ENCODE data around the gene DLK1. TPM values are rescaled to one million over a fixed set of nuclear protein-coding genes. Genes with fewer than 3 reads are reported as not detected.
A peak's percentile ranks its signal among the peaks of the same experiment; 100 is the strongest.

Gene DLK1
- total and polyA plus RNA-seq, 2 of the 13 experiments (the other 11 are each of a cell fraction or from before 2014, with no cell fraction given): 95.5 to 312 TPM

- TF ChIP-seq HMGXB4 (CRISPR knock-in tag; IDR thresholded peaks at IDR 0.05; ENCODE audit: borderline replicate concordance in 1 of 2, low read depth in 1 of 2) (no peak), LBX2 (CRISPR knock-in tag; IDR thresholded peaks at IDR 0.05; ENCODE audit: borderline replicate concordance) (no peak)
Observed at GRCh38 chr14:100772607-100773165, 46.0 kb downstream of the DLK1 start (continued).

GRCh38 chr14:100773331-100774163 is 46.9 kb downstream of the DLK1 start:
- Histone ChIP-seq H3K36me3 (replicated peaks in 1 of 2; ENCODE audit: control insufficient read depth in 1 of 2, insufficient read depth in 2 of 2, low read length in 2 of 2) (no peaks in the 10 kb centered on the region), H3K9ac (ENCODE audit: insufficient read depth, low read depth, low read length) (no peak overlapping the region), H3K4me3 (replicated peaks in 1 of 3; ENCODE audit: insufficient read depth in 1 of 3, low read depth in 2 of 3, low read length in 3 of 3) (no peak overlapping the region), H3K27ac (ENCODE audit: extremely low read length, insufficient read depth, low read length) (no peak overlapping the region), H3K4me1 (ENCODE audit: insufficient read depth, low read length) (peaks cover 42% of the 10 kb centered on the region), H3K27me3 (ENCODE audit: control insufficient read depth in 1 of 2, insufficient read depth in 2 of 2, low read length in 2 of 2) (no peaks in the 10 kb centered on the region), H3K4me2 (ENCODE audit: low read depth, low read length) (no peak overlapping the region), H4K20me1 (ENCODE audit: insufficient read depth, low read length) (no peaks in the 10 kb centered on the region), H2AFZ (ENCODE audit: low read length) (no peak overlapping the region), H3K79me2 (ENCODE audit: insufficient read depth, low read length) (no peaks in the 10 kb centered on the region), H3K9me3 (ENCODE audit: low read length) (peaks cover 6% of the 10 kb centered on the region)
- intact Hi-C loops (cut with micrococcal nuclease; ENCODE audit: unreplicated experiment) (no loop called here), in situ Hi-C loops (cut with HindIII; ENCODE audit: extremely low pct_ligation_motif_present, low pct_unique_long_range_greater_than_20kb) (no loop called here)
- FAIRE-seq (no peak), ATAC-seq (no peak), DNase-seq (ENCODE audit: low spot score) (no peak)
- WGBS (ENCODE audit: low lambda C conversion rate): 89% methylated on average over 14 of the region's 16 CpGs
- ChIA-PET CTCF (ENCODE audit: low intra/inter-chr PET ratio, low total read pairs) (no interaction called here), POLR2A (no interaction called here)
- BruUV-seq (replicated peaks): no TSS peak
- TF ChIP-seq, protein P1, sequence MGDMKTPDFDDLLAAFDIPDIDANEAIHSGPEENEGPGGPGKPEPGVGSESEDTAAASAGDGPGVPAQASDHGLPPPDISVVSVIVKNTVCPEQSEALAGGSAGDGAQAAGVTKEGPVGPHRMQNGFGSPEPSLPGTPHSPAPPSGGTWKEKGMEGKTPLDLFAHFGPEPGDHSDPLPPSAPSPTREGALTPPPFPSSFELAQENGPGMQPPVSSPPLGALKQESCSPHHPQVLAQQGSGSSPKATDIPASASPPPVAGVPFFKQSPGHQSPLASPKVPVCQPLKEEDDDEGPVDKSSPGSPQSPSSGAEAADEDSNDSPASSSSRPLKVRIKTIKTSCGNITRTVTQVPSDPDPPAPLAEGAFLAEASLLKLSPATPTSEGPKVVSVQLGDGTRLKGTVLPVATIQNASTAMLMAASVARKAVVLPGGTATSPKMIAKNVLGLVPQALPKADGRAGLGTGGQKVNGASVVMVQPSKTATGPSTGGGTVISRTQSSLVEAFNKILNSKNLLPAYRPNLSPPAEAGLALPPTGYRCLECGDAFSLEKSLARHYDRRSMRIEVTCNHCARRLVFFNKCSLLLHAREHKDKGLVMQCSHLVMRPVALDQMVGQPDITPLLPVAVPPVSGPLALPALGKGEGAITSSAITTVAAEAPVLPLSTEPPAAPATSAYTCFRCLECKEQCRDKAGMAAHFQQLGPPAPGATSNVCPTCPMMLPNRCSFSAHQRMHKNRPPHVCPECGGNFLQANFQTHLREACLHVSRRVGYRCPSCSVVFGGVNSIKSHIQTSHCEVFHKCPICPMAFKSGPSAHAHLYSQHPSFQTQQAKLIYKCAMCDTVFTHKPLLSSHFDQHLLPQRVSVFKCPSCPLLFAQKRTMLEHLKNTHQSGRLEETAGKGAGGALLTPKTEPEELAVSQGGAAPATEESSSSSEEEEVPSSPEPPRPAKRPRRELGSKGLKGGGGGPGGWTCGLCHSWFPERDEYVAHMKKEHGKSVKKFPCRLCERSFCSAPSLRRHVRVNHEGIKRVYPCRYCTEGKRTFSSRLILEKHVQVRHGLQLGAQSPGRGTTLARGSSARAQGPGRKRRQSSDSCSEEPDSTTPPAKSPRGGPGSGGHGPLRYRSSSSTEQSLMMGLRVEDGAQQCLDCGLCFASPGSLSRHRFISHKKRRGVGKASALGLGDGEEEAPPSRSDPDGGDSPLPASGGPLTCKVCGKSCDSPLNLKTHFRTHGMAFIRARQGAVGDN (CRISPR knock-in tag; IDR thresholded peaks at IDR 0.05): peak; percentile 20; the same call in 1 of the 2 replicates
- TF ChIP-seq SOX13 (IDR thresholded peaks at IDR 0.05) (no peak), SOX13 (CRISPR knock-in tag; conservative IDR thresholded peaks at IDR 0.05 in 1 of 2, IDR thresholded peaks at IDR 0.05 in 1 of 2) (no peak)
